Measurements from ENCODE around the gene UNC5B. TPM values are rescaled to one million over a fixed set of nuclear protein-coding genes. Genes with fewer than 3 reads are reported as not detected.

UNC5B gene
- total RNA-seq, 1 donor = 9.9 TPM

- TF ChIP-seq CTCF (IDR thresholded peaks at IDR 0.05; ENCODE audit: insufficient read depth, low read depth, low read length) = no peak
- H3K4me3 ChIP-seq (ENCODE audit: low read depth, low read length) = no peak overlapping the region
- DNase-seq (ENCODE audit: low read depth) = no peak
Observed at GRCh38 chr10:71339796-71340589, 127.6 kb downstream of the UNC5B start.

DNA sequence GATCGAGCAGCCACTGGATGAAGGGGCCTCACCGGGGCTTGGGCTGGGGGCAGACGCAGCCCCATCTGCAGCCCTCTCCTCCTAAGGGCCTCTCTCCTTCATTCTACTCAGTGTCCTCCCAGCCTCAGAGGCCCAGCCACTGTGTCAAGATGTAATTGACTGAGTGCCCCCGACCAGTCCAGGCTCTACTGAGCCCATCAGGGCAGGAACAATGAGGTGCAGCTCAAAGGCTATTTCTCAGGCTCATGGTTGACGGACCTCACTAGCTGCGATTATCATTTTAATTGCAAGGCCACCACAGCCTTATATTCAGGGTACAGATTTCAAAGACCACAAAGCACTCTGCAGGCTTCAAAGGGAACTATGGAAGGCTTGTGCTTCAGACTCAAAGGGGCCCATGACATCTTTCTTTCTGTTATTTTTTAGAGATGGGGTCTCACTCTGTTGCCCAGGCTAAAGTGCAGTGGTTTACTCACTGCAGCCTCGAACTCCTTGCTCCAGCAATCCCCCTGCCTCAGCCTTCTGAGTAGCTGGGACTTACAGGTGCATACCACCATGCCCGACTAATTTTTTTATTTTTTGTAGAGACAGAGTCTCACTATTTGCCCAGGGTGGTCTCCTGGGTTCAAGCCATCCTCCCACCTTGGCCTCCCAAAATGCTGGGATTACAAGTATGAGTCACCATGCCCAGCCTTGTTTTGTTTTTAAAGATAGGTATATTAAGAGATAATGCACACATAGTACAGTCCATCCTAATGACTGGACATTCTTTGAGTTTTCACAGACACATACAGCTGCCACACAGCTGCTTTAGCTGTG is 130.4 kb downstream of the UNC5B start:
- no peak for DNase-seq (ENCODE audit: low read depth)
- no peak overlapping the region for H3K4me3 ChIP-seq (ENCODE audit: low read depth, low read length)
- TF ChIP-seq CTCF (IDR thresholded peaks at IDR 0.05; ENCODE audit: insufficient read depth, low read depth, low read length) = no peak

GRCh38 chr10:71343392-71343773 is 131.0 kb downstream of the UNC5B start:
- H3K4me3 ChIP-seq (ENCODE audit: low read depth, low read length) = no peak overlapping the region
- TF ChIP-seq CTCF (IDR thresholded peaks at IDR 0.05; ENCODE audit: insufficient read depth, low read depth, low read length) = no peak
- peak; percentile 55 for DNase-seq (ENCODE audit: low read depth)

GRCh38 chr10:71344154-71344925 is 132.0 kb downstream of the UNC5B start:
- no peak for TF ChIP-seq CTCF (IDR thresholded peaks at IDR 0.05; ENCODE audit: insufficient read depth, low read depth, low read length)
- H3K4me3 ChIP-seq (ENCODE audit: low read depth, low read length) = no peak overlapping the region
- no peak for DNase-seq (ENCODE audit: low read depth)

DNA sequence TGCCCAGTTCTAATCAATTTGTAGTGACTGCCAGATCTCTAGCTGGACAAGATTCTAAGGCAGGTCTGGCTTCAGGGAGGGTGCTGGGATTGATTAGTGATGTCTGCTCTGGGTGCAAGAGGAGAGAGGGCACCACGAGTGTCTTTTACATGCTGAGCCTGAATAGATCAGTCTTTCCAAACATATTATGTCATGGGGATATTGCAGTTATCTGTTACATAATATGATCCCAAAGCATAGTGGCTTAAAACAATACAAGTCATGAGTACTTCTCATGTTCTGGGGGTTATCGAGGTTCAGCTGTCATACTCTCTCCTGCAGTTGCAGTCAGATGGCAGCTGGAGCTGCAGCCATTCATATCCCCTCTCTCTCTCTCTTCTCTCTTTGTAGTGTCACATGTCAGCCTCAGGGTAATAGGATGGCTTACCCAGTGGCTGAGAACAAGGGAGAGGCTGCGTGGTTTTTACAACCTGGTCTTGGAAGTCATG is 132.7 kb downstream of the UNC5B start:
- no peak for TF ChIP-seq CTCF (IDR thresholded peaks at IDR 0.05; ENCODE audit: insufficient read depth, low read depth, low read length)
- H3K4me3 ChIP-seq (ENCODE audit: low read depth, low read length) = no peak overlapping the region
- no peak for DNase-seq (ENCODE audit: low read depth)

- no peak for DNase-seq (ENCODE audit: low read depth)
- H3K4me3 ChIP-seq (ENCODE audit: low read depth, low read length) = no peak overlapping the region
- no peak for TF ChIP-seq CTCF (IDR thresholded peaks at IDR 0.05; ENCODE audit: insufficient read depth, low read depth, low read length)
Observed at GRCh38 chr10:71345694-71346093, 133.3 kb downstream of the UNC5B start.

Data from fibroblast of villous mesenchyme (primary cell).